Omental fat pad (tissue), 4 donors: Measurements from ENCODE around the gene CCDC178. TPM values are rescaled to one million over a fixed set of nuclear protein-coding genes. Genes with fewer than 3 reads are reported as not detected.

Experiments used
- ATAC-seq: fragments of 150-250 bp; one replicate; pipeline ENCODE4 v1.9.1; 2016; ENCODE audit warnings: mild to moderate bottlenecking, moderate library complexity; ENCODE audit not compliant: low FRiP score
- DNase-seq: peaks from one replicate; pipeline ENCODE4 v3.0.0-alpha.2; 2019; ENCODE audit warnings: low spot score
- CTCF ChIP-seq, 3 donors: fragments of 450-650 bp; IDR thresholded peaks; one replicate each; pipeline ENCODE4 v1.5.1; 2016 to 2017; ENCODE audit warnings: antibody characterized with exemption in 3 of 3, mild to moderate bottlenecking in 3 of 3, moderate library complexity in 2 of 3
- total RNA-seq, 4 donors: library from RNA; depleted of rRNA; stranded (reverse); fragments of >200 nt; gene quantifications; one replicate each; pipeline ENCODE4 v1.1.0, GENCODE V29; 2016

CCDC178 gene
- total RNA-seq, 4 donors from 2014 or later, result 2.6 to 10.6 (median 3.5) TPM

GRCh38 chr18:32907648-32908423 is 532.7 kb downstream of the CCDC178 start:
- DNase-seq (no peak), ATAC-seq (no peak)
- no peak for TF ChIP-seq CTCF (IDR thresholded peaks at IDR 0.05)

GRCh38 chr18:32907311-32907585 is 533.3 kb downstream of the CCDC178 start:
- TF ChIP-seq CTCF (IDR thresholded peaks at IDR 0.05), result no peak
- ATAC-seq, result no peak
- no peak for DNase-seq

GRCh38 chr18:32906506-32907310 is 533.8 kb downstream of the CCDC178 start:
- ATAC-seq, result no peak
- DNase-seq, result no peak
- TF ChIP-seq CTCF (IDR thresholded peaks at IDR 0.05), result no peak

GRCh38 chr18:32905651-32906050 is 534.9 kb downstream of the CCDC178 start:
- DNase-seq (no peak), ATAC-seq (no peak)
- no peak for TF ChIP-seq CTCF (IDR thresholded peaks at IDR 0.05)

GRCh38 chr18:32902568-32903330 is 537.8 kb downstream of the CCDC178 start:
- DNase-seq, result no peak
- no peak for TF ChIP-seq CTCF (IDR thresholded peaks at IDR 0.05)
- ATAC-seq, result no peak

GRCh38 chr18:32899819-32900218 is 540.7 kb downstream of the CCDC178 start:
- TF ChIP-seq CTCF (IDR thresholded peaks at IDR 0.05), result no peak
- no peak for DNase-seq
- no peak for ATAC-seq
